HG03039 (cell line): Measurements from ENCODE around the gene GRM7.

Experiments
- ATAC-seq: cut with Tn5 transposase; IDR thresholded peaks from one replicate; pipeline ENCODE4 v1.9.1; 2021; ENCODE audit warnings: mild to moderate bottlenecking, moderate library complexity; ENCODE audit not compliant: unreplicated experiment

Gene GRM7

GRCh38 chr3:7215706-7216105, 354.8 kb downstream of the GRM7 start:
- no peak for ATAC-seq

GRCh38 chr3:7226393-7226792, 365.5 kb downstream of the GRM7 start:
- ATAC-seq: no peak

- no peak for ATAC-seq
Measured at GRCh38 chr3:7238565-7239295, 377.8 kb downstream of the GRM7 start.

GRCh38 chr3:7241584-7242302, 380.8 kb downstream of the GRM7 start:
- ATAC-seq: no peak

- ATAC-seq: no peak
Measured at GRCh38 chr3:7242303-7242635, 381.4 kb downstream of the GRM7 start.

GRCh38 chr3:7249493-7250076, 388.7 kb downstream of the GRM7 start:
- no peak for ATAC-seq

GRCh38 chr3:7254251-7254650, 393.3 kb downstream of the GRM7 start:
- ATAC-seq: no peak

GRCh38 chr3:7260975-7261374, 400.1 kb downstream of the GRM7 start:
- no peak for ATAC-seq

- ATAC-seq: no peak
Measured at GRCh38 chr3:7263347-7264195, 402.7 kb downstream of the GRM7 start.

GRCh38 chr3:7264196-7264526, 403.2 kb downstream of the GRM7 start:
- ATAC-seq: no peak

- ATAC-seq: no peak
Measured at GRCh38 chr3:7265736-7266135, 404.8 kb downstream of the GRM7 start.

- no peak for ATAC-seq
Measured at GRCh38 chr3:7266551-7266950, 405.6 kb downstream of the GRM7 start.

GRCh38 chr3:7270731-7271130, 409.8 kb downstream of the GRM7 start:
- ATAC-seq: no peak

GRCh38 chr3:7271631-7272030, 410.7 kb downstream of the GRM7 start:
- ATAC-seq: no peak

- ATAC-seq: no peak
Measured at GRCh38 chr3:7272203-7272602, 411.3 kb downstream of the GRM7 start.

- no peak for ATAC-seq
Measured at GRCh38 chr3:7275396-7275795, 414.5 kb downstream of the GRM7 start.

GRCh38 chr3:7280318-7280717, 419.4 kb downstream of the GRM7 start:
- ATAC-seq: no peak

GRCh38 chr3:7282988-7283387, 422.1 kb downstream of the GRM7 start:
- ATAC-seq: no peak

GRCh38 chr3:7285505-7285904, 424.6 kb downstream of the GRM7 start:
- no peak for ATAC-seq

- no peak for ATAC-seq
Measured at GRCh38 chr3:7288133-7288532, 427.2 kb downstream of the GRM7 start.

- ATAC-seq: no peak
Measured at GRCh38 chr3:7289121-7289520, 428.2 kb downstream of the GRM7 start.
